Tibial nerve (tissue), 4 donors: ENCODE data around the gene TENT4A. TPM values are rescaled to one million over a fixed set of nuclear protein-coding genes. Genes with fewer than 3 reads are reported as not detected.

Experiments
- DNase-seq, 2 donors: peaks; one replicate each; pipeline ENCODE4 v3.0.0-alpha.2; 2019; ENCODE audit warnings: low spot score in 2 of 2
- H3K27ac ChIP-seq, 4 donors: fragments of 200-600 bp; sonication (generic) in 3 of 4; one replicate each; pipeline ENCODE4 v1.5.1; 2017 to 2019; ENCODE audit warnings: mild to moderate bottlenecking in 1 of 4
- H3K27me3 ChIP-seq, 2 donors: fragments of 200-600 bp; sonication (generic) in 1 of 2; one replicate each; pipeline versions ENCODE4 v1.5.1 to v1.6.0; 2017 to 2019
- H3K36me3 ChIP-seq, 3 donors: fragments of 200-600 bp; sonication (generic); one replicate each; pipeline ENCODE4 v1.5.1; 2018 to 2019
- H3K4me1 ChIP-seq, 4 donors: fragments of 200-600 bp; sonication (generic) in 3 of 4; one replicate each; pipeline ENCODE4 v1.5.1; 2017 to 2019
- H3K4me3 ChIP-seq, 4 donors: fragments of 200-600 bp; sonication (generic) in 3 of 4; one replicate each; pipeline ENCODE4 v1.5.1; 2017 to 2019; ENCODE audit warnings: mild to moderate bottlenecking in 1 of 4, moderate library complexity in 1 of 4
- H3K9me3 ChIP-seq, 4 donors: fragments of 200-600 bp; sonication (generic) in 3 of 4; one replicate each; pipeline ENCODE4 v1.5.1; 2017 to 2019
- EP300 ChIP-seq, 2 donors: sonication (generic); formaldehyde crosslinking; IDR thresholded peaks; one replicate each; pipeline ENCODE4 v1.6.1; 2017; ENCODE audit warnings: antibody characterized with exemption in 2 of 2, mild to moderate bottlenecking in 1 of 2
- POLR2A ChIP-seq, 2 donors: fragments of 450-650 bp; IDR thresholded peaks; one replicate each; pipeline ENCODE4 v1.6.1; 2017; ENCODE audit warnings: antibody characterized with exemption in 2 of 2, mild to moderate bottlenecking in 2 of 2, moderate library complexity in 2 of 2
- WGBS, 2 donors: methylation state at CpG; one replicate each; pipeline ENCODE4 v1.1.5; 2018; 5-methylcytosine and 5-hydroxymethylcytosine counted together
- total RNA-seq, 4 donors: library from RNA; depleted of rRNA; stranded (reverse); fragments of >200 nt; gene quantifications; one replicate each; pipeline ENCODE4 v1.1.0, GENCODE V29; 2016
- TF ChIP-seq, protein P1 (sequence below), 5 experiments: fragments of 200-600 bp in 3 of 5; fragments of 450-650 bp in 2 of 5; sonication (generic) in 3 of 5; IDR thresholded peaks; one replicate each; pipeline ENCODE4 v1.5.1; 2016 to 2019; ENCODE audit warnings: antibody characterized with exemption in 5 of 5, mild to moderate bottlenecking in 3 of 5, moderate library complexity in 2 of 5

Gene TENT4A
- total RNA-seq, 4 donors from 2014 or later, result 22.7 to 34.1 (median 29.2) TPM

DNA sequence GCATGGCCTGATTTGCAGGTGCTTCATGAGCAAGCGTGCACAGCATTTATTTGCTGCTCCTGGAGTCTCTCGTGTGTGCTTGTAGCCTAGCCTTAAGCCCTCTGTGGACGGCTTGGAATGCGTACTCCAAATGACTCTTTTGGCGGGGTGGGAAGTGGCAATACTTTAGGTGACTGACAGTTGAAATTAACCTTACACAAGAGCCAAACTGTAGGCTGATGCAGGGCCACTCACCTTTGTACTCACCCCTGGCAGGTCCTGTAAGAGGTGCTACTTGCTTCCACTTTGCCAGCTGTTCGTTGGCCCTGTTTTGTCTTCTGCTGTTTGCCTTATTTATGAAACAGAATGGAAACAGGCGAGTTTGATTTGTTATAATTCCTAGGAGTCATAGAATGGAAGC is 22.9 kb downstream of the TENT4A start:
- WGBS, 2 donors, result 84 to 91% methylated on average over 7 of the region's 7 CpGs
- Histone ChIP-seq H3K9me3 (no peaks in the 10 kb centered on the region), H3K27ac (no peak overlapping the region), H3K36me3 (peaks cover 0 to 36% (median 4%) of the 10 kb centered on the region in 3 donors), H3K27me3 (no peaks in the 10 kb centered on the region), H3K4me1 (peaks cover 0 to 47% (median 26%) of the 10 kb centered on the region in 4 donors), H3K4me3 (no peak overlapping the region)
- TF ChIP-seq POLR2A (IDR thresholded peaks at IDR 0.05) (no peak), EP300 (IDR thresholded peaks at IDR 0.05) (no peak)
- TF ChIP-seq, protein P1, sequence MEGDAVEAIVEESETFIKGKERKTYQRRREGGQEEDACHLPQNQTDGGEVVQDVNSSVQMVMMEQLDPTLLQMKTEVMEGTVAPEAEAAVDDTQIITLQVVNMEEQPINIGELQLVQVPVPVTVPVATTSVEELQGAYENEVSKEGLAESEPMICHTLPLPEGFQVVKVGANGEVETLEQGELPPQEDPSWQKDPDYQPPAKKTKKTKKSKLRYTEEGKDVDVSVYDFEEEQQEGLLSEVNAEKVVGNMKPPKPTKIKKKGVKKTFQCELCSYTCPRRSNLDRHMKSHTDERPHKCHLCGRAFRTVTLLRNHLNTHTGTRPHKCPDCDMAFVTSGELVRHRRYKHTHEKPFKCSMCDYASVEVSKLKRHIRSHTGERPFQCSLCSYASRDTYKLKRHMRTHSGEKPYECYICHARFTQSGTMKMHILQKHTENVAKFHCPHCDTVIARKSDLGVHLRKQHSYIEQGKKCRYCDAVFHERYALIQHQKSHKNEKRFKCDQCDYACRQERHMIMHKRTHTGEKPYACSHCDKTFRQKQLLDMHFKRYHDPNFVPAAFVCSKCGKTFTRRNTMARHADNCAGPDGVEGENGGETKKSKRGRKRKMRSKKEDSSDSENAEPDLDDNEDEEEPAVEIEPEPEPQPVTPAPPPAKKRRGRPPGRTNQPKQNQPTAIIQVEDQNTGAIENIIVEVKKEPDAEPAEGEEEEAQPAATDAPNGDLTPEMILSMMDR (IDR thresholded peaks at IDR 0.05), result no peak
- DNase-seq, result no peak

DNA sequence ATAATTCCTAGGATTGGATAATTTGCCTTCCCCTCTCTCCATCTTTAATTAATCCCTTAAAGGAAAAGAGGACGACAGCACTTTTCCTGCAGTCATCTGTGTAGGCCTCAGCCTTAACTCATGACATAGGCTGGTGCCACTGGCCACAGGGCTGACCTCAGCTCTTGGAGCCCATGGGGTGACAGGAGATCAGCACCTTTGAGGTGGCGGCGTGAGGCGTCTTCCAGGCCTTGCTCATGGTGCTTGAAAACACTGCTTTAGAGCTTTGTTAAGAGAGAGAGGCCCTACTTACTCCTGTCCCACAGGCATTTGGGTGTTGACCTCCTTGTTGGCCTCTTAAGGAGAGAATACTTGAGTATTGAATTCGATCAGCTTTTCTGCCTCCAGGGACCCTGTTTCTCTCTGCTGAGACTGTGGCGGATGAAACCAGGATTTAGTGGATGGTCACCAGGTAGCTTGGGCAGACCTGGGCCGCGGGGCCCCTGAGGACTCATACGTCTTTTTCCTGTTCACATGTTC is 23.4 kb downstream of the TENT4A start:
- H3K36me3 ChIP-seq, result peaks cover 0 to 41% (median 4%) of the 10 kb centered on the region in 3 donors
- no peaks in the 10 kb centered on the region for H3K9me3 ChIP-seq
- H3K4me3 ChIP-seq, result no peak overlapping the region
- TF ChIP-seq POLR2A (IDR thresholded peaks at IDR 0.05), result no peak
- no peak for TF ChIP-seq EP300 (IDR thresholded peaks at IDR 0.05)
- TF ChIP-seq, protein P1 (IDR thresholded peaks at IDR 0.05), result no peak
- H3K4me1 ChIP-seq, result peaks cover 0 to 47% (median 23%) of the 10 kb centered on the region in 4 donors
- peak overlapping the region in 1 of 4 donors; percentile 42 for H3K27ac ChIP-seq
- WGBS, 2 donors, result 88 to 94% methylated on average over 9 of the region's 9 CpGs
- H3K27me3 ChIP-seq, result no peaks in the 10 kb centered on the region
- no peak for DNase-seq

DNA sequence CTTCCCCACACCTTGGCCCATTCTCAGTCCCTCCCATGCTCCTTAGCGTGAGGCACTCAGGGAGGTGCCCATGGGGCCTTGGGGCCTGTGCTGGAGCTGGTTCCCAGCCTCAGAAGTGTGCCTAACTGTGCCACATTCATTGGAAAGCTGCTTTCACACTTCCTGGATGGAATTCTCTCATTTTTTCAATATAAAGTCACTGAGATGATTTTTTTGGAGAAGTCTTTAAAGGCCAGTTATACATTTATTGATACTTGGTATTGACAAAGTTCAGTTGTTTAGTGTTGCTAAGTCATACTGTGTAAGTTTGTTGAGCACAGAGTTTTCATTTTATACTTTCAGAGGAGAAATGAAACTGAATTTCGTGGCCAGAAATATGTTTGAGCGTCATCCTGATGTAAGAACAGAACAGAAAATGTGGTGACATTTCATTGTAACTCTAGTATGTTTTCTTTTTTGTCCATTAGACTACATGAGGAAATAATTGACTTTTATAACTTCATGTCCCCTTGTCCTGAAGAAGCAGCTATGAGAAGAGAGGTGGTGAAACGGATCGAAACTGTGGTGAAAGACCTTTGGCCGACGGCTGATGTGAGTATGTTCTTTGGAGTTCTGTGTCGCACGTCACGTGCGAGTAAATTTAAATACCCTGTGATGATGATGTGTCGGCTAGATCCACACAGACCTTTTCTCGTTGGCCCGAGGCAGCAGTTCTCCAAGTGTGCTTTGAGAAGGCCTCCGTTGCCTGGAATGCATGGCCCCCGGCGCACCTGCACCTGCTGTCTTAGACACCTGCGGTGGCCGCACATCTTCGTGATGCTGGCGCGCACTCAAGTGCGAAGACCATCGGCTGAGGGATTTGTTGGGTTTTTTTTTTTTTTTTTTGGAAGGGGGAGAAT is 24.1 kb downstream of the TENT4A start:
- H3K4me1 ChIP-seq, result peaks cover 0 to 47% (median 16%) of the 10 kb centered on the region in 4 donors
- WGBS, 2 donors, result 89 to 92% methylated on average over 24 of the region's 24 CpGs
- H3K4me3 ChIP-seq, result no peak overlapping the region
- no peaks in the 10 kb centered on the region for H3K27me3 ChIP-seq
- DNase-seq, result no peak
- H3K9me3 ChIP-seq, result no peaks in the 10 kb centered on the region
- TF ChIP-seq, protein P1 (IDR thresholded peaks at IDR 0.05), result no peak
- TF ChIP-seq EP300 (IDR thresholded peaks at IDR 0.05) (no peak), POLR2A (IDR thresholded peaks at IDR 0.05) (no peak)
- H3K36me3 ChIP-seq, result peaks cover 0 to 43% (median 4%) of the 10 kb centered on the region in 3 donors
- H3K27ac ChIP-seq, result peak overlapping the region in 1 of 4 donors; percentile 42

DNA sequence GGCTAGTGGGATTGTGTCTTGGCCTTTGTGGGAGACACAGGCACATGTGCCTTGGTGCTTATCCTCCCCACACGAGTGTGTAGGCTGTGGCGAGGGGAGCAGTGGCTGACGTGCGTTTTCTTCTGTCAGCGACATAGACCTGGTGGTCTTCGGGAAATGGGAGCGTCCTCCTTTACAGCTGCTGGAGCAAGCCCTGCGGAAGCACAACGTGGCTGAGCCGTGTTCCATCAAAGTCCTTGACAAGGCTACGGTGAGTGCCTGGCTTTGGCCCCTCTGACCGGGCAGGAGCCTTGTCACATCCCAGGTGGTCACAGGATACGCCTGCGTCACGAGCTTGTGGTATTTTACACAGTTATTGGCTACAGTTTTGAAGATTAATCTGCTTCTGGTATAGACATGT is 26.4 kb downstream of the TENT4A start:
- no peaks in the 10 kb centered on the region for H3K9me3 ChIP-seq
- peaks cover 0 to 24% (median 3%) of the 10 kb centered on the region in 4 donors for H3K4me1 ChIP-seq
- H3K4me3 ChIP-seq, result no peak overlapping the region
- no peak overlapping the region for H3K27ac ChIP-seq
- 88 to 90% methylated on average over 15 of the region's 15 CpGs for WGBS, 2 donors
- H3K27me3 ChIP-seq, result no peaks in the 10 kb centered on the region
- TF ChIP-seq EP300 (IDR thresholded peaks at IDR 0.05) (no peak), POLR2A (IDR thresholded peaks at IDR 0.05) (no peak)
- TF ChIP-seq, protein P1 (IDR thresholded peaks at IDR 0.05), result no peak
- DNase-seq, result no peak
- peaks cover 0 to 60% (median 4%) of the 10 kb centered on the region in 3 donors for H3K36me3 ChIP-seq
